DMS53 (cell line): ENCODE data around the gene SLC50A1.

Experiments
- DNase-seq: peaks from one replicate; lab custom pipeline; 2025; lab: John Stamatoyannopoulos, UW

SLC50A1 gene

GRCh38 chr1:155170806-155171205 lies 35.2 kb downstream of the SLC50A1 start:
- no peak for DNase-seq

GRCh38 chr1:155171836-155172731 lies 36.4 kb downstream of the SLC50A1 start:
- no peak for DNase-seq

GRCh38 chr1:155172732-155173477 lies 37.3 kb downstream of the SLC50A1 start, which contains the start of gene KRTCAP2:
KRTCAP2 (minus strand) TSS chr1:155173304; CDS start chr1:155173224, 80 bp downstream.
- peak; percentile 98 for DNase-seq

- peak; percentile 89 for DNase-seq
Observed at GRCh38 chr1:155173478-155174323, 38.0 kb downstream of the SLC50A1 start, which contains the start of gene TRIM46. TRIM46 (plus strand) TSS chr1:155173849; CDS start chr1:155173967, 118 bp downstream.

GRCh38 chr1:155174324-155175280 lies 39.0 kb downstream of the SLC50A1 start:
- peak; percentile 89 for DNase-seq

GRCh38 chr1:155175281-155175926 lies 39.8 kb downstream of the SLC50A1 start:
- DNase-seq: peak; percentile 74

GRCh38 chr1:155175927-155176371 lies 40.3 kb downstream of the SLC50A1 start:
- peak; percentile 92 for DNase-seq

GRCh38 chr1:155176544-155177071 lies 41.0 kb downstream of the SLC50A1 start:
- peak; percentile 98 for DNase-seq

GRCh38 chr1:155177192-155177917 lies 41.7 kb downstream of the SLC50A1 start:
- no peak for DNase-seq

GRCh38 chr1:155177918-155178281 lies 42.2 kb downstream of the SLC50A1 start:
- DNase-seq: no peak

- DNase-seq: no peak
Observed at GRCh38 chr1:155178441-155179111, 42.9 kb downstream of the SLC50A1 start.

GRCh38 chr1:155179112-155180031 lies 43.7 kb downstream of the SLC50A1 start:
- DNase-seq: no peak

- no peak for DNase-seq
Observed at GRCh38 chr1:155181371-155182051, 45.9 kb downstream of the SLC50A1 start.

- no peak for DNase-seq
Observed at GRCh38 chr1:155182052-155182550, 46.4 kb downstream of the SLC50A1 start.

GRCh38 chr1:155183775-155184221 lies 48.1 kb downstream of the SLC50A1 start:
- no peak for DNase-seq

- no peak for DNase-seq
Observed at GRCh38 chr1:155184351-155184811, 48.7 kb downstream of the SLC50A1 start.
